RWPE2 (cell line): ENCODE results near the gene MACROD2.

Experiments used
- ATAC-seq: fragments of 200-7000 bp; cut with Tn5 transposase; 3 replicates; pipeline ENCODE4 v1.9.1; 2021; ENCODE audit warnings: low read depth
- DNase-seq: peaks from one replicate; pipeline ENCODE4 v3.0.0-alpha.2; 2020; ENCODE audit warnings: low spot score
- H3K27ac ChIP-seq: fragments of 450-650 bp; 2 replicates; pipeline ENCODE4 v1.5.1; 2017; ENCODE audit warnings: mild to moderate bottlenecking; ENCODE audit not compliant: poor library complexity, severe bottlenecking
- H3K27me3 ChIP-seq: fragments of 250-450 bp; sonication (Bioruptor Pico); 2 replicates; pipeline ENCODE4 v1.5.1; 2021; ENCODE audit warnings: mild to moderate bottlenecking, moderate library complexity; ENCODE audit not compliant: insufficient read depth, poor library complexity, severe bottlenecking
- H3K36me3 ChIP-seq: fragments of 250-450 bp; sonication (Bioruptor Pico); 2 replicates; pipeline ENCODE4 v1.5.1; 2020; ENCODE audit warnings: low read depth, mild to moderate bottlenecking, moderate library complexity
- H3K4me1 ChIP-seq: fragments of 250-450 bp; sonication (Bioruptor Pico); 2 replicates; pipeline ENCODE4 v1.5.1; 2021; ENCODE audit warnings: mild to moderate bottlenecking, moderate library complexity; ENCODE audit not compliant: insufficient read depth, poor library complexity, severe bottlenecking
- H3K4me3 ChIP-seq: fragments of 250-450 bp; sonication (Bioruptor Pico); 2 replicates; pipeline ENCODE4 v1.5.1; 2021; ENCODE audit warnings: mild to moderate bottlenecking, moderate library complexity; ENCODE audit not compliant: severe bottlenecking
- H3K9me3 ChIP-seq: fragments of 250-450 bp; sonication (Bioruptor Pico); 2 replicates; pipeline ENCODE4 v1.5.1; 2021; ENCODE audit warnings: mild to moderate bottlenecking, moderate library complexity; ENCODE audit not compliant: severe bottlenecking
- TF ChIP-seq, protein P1 (sequence below): fragments of 450-650 bp; IDR thresholded peaks from one replicate; pipeline ENCODE4 v1.5.1; 2017; ENCODE audit warnings: mild to moderate bottlenecking, moderate library complexity; ENCODE audit not compliant: poor library complexity, severe bottlenecking

The MACROD2 gene

GRCh38 chr20:15930311-15931305 is 1935.3 kb downstream of the MACROD2 start:
- no peak overlapping the region for H3K27ac ChIP-seq
- no peaks in the 10 kb centered on the region for H3K4me1 ChIP-seq
- no peak for DNase-seq
- no peaks in the 10 kb centered on the region for H3K27me3 ChIP-seq
- no peak overlapping the region for H3K4me3 ChIP-seq
- no peaks in the 10 kb centered on the region for H3K36me3 ChIP-seq
- TF ChIP-seq, protein P1, sequence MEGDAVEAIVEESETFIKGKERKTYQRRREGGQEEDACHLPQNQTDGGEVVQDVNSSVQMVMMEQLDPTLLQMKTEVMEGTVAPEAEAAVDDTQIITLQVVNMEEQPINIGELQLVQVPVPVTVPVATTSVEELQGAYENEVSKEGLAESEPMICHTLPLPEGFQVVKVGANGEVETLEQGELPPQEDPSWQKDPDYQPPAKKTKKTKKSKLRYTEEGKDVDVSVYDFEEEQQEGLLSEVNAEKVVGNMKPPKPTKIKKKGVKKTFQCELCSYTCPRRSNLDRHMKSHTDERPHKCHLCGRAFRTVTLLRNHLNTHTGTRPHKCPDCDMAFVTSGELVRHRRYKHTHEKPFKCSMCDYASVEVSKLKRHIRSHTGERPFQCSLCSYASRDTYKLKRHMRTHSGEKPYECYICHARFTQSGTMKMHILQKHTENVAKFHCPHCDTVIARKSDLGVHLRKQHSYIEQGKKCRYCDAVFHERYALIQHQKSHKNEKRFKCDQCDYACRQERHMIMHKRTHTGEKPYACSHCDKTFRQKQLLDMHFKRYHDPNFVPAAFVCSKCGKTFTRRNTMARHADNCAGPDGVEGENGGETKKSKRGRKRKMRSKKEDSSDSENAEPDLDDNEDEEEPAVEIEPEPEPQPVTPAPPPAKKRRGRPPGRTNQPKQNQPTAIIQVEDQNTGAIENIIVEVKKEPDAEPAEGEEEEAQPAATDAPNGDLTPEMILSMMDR: peak; percentile 72
- peak; percentile 65 for ATAC-seq
- no peaks in the 10 kb centered on the region for H3K9me3 ChIP-seq

- DNase-seq: no peak
- Histone ChIP-seq H3K4me1 (no peaks in the 10 kb centered on the region), H3K4me3 (no peak overlapping the region), H3K9me3 (no peaks in the 10 kb centered on the region), H3K36me3 (no peaks in the 10 kb centered on the region), H3K27me3 (no peaks in the 10 kb centered on the region), H3K27ac (no peak overlapping the region)
- TF ChIP-seq, protein P1: no peak
- no peak for ATAC-seq
Measured at GRCh38 chr20:15931897-15932296, 1936.6 kb downstream of the MACROD2 start.

DNA sequence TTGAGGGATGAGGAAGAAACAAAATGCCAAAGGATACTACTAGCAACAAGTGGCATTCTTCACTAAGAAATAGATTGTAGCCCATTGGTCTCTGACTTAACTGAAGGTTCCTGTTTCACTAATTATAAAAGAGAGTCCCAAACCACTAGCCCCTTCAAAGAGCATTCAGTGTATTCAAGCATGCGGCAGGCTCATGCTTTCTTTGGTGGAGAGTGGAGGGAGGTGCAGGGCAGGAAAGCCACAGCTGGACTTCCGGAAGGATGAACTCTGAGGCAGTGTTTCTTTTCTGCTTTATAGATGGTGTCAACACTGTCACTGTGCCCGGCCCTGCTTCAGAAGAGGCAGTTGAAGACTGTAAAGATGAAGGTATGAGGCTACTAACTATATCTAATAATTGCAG is 1941.9 kb downstream of the MACROD2 start:
- DNase-seq (no peak), ATAC-seq (no peak)
- Histone ChIP-seq H3K4me3 (no peak overlapping the region), H3K36me3 (no peaks in the 10 kb centered on the region), H3K27me3 (no peaks in the 10 kb centered on the region), H3K27ac (no peak overlapping the region), H3K9me3 (no peaks in the 10 kb centered on the region), H3K4me1 (no peaks in the 10 kb centered on the region)
- TF ChIP-seq, protein P1: no peak

GRCh38 chr20:15938847-15939246 is 1943.5 kb downstream of the MACROD2 start:
- TF ChIP-seq, protein P1: no peak
- H3K4me3 ChIP-seq: no peak overlapping the region
- ATAC-seq (no peak), DNase-seq (no peak)
- H3K36me3 ChIP-seq: no peaks in the 10 kb centered on the region
- no peak overlapping the region for H3K27ac ChIP-seq
- H3K4me1 ChIP-seq: peaks cover 4% of the 10 kb centered on the region
- no peaks in the 10 kb centered on the region for H3K9me3 ChIP-seq
- H3K27me3 ChIP-seq: no peaks in the 10 kb centered on the region

GRCh38 chr20:15940127-15940526 is 1944.8 kb downstream of the MACROD2 start:
- no peak for ATAC-seq
- Histone ChIP-seq H3K4me3 (no peak overlapping the region), H3K27ac (no peak overlapping the region), H3K4me1 (peaks cover 4% of the 10 kb centered on the region), H3K9me3 (no peaks in the 10 kb centered on the region), H3K36me3 (no peaks in the 10 kb centered on the region), H3K27me3 (no peaks in the 10 kb centered on the region)
- TF ChIP-seq, protein P1: no peak
- no peak for DNase-seq
